Sigmoid colon (tissue), 7 donors: Measurements from ENCODE around the gene MUC5B. TPM values are rescaled to one million over a fixed set of nuclear protein-coding genes. Genes with fewer than 3 reads are reported as not detected.

Source experiments
- DNase-seq: peaks from one replicate; pipeline ENCODE4 v3.0.0-alpha.2; 2019
- H3K27ac ChIP-seq, 4 donors: fragments of 200-600 bp; sonication (generic); one replicate each; pipeline ENCODE4 v1.5.1; 2016 to 2019; ENCODE audit warnings: mild to moderate bottlenecking in 1 of 4
- H3K27me3 ChIP-seq, 3 donors: fragments of 200-600 bp; sonication (generic); one replicate each; pipeline ENCODE4 v1.5.1; 2019; ENCODE audit warnings: mild to moderate bottlenecking in 1 of 3
- H3K36me3 ChIP-seq, 4 donors: fragments of 200-600 bp; sonication (generic); one replicate each; pipeline ENCODE4 v1.5.1; 2016 to 2019
- H3K4me1 ChIP-seq, 4 donors: fragments of 200-600 bp; sonication (generic); one replicate each; pipeline ENCODE4 v1.5.1; 2017 to 2019
- H3K4me3 ChIP-seq, 4 donors: fragments of 200-600 bp; sonication (generic); one replicate each; pipeline ENCODE4 v1.5.1; 2017 to 2019; ENCODE audit warnings: mild to moderate bottlenecking in 2 of 4, moderate library complexity in 1 of 4
- H3K9me3 ChIP-seq, 4 donors: fragments of 200-600 bp in 3 of 4; sonication (generic) in 3 of 4; one replicate each; pipeline versions ENCODE4 v1.5.1 to v1.6.1; 2013 to 2019
- CTCF ChIP-seq, 4 experiments: fragments of 450-650 bp in 3 of 4; fragments of 200-600 bp in 1 of 4; IDR thresholded peaks; one replicate each; pipeline ENCODE4 v1.5.1; 2016 to 2019; ENCODE audit warnings: antibody characterized with exemption in 4 of 4, mild to moderate bottlenecking in 3 of 4, moderate library complexity in 2 of 4
- EP300 ChIP-seq, 4 donors: sonication (generic); formaldehyde crosslinking; IDR thresholded peaks; one replicate each; pipeline ENCODE4 v1.6.1; 2017; ENCODE audit warnings: antibody characterized with exemption in 4 of 4
- POLR2A ChIP-seq, 2 donors: fragments of 450-650 bp; IDR thresholded peaks; one replicate each; pipeline ENCODE4 v1.6.1; 2016; ENCODE audit warnings: antibody characterized with exemption in 2 of 2, mild to moderate bottlenecking in 2 of 2, moderate library complexity in 2 of 2
- POLR2AphosphoS5 ChIP-seq, 4 donors: sonication (generic); formaldehyde crosslinking; IDR thresholded peaks; one replicate each; pipeline ENCODE4 v1.6.1; 2017; ENCODE audit warnings: antibody characterized with exemption in 4 of 4
- WGBS, 2 donors: extraction: QIAGEN DNeasy Blood & Tissue Kit; methylation state at CpG; one replicate each; pipeline ENCODE4 v1.1.7; 2013; 5-methylcytosine and 5-hydroxymethylcytosine counted together
- intact Hi-C: fragments of 100-400 bp; cut with DNase I; formaldehyde crosslinking; loops from one replicate; pipeline ENCODE4 v1.15.1; 2023
- polyA plus RNA-seq, 3 donors: library from polyadenylated mRNA; stranded (reverse); fragments of 200-250 nt; gene quantifications; one replicate each; pipeline ENCODE4 v1.2.3, GENCODE V29; 2013
- total RNA-seq, 4 donors: library from RNA; depleted of rRNA; stranded (reverse); fragments of >200 nt; gene quantifications; one replicate each; pipeline ENCODE4 v1.1.0, GENCODE V29; 2016
- donor health status: healthy with polysubstance abuse.
- donor health status: Bipolar disorder and iron deficiency.
- donor health status: healthy.

The MUC5B gene
- total and polyA plus RNA-seq, 7 donors, result 0.83 to 131 (median 2.8) TPM; not detected in 3

GRCh38 chr11:1260023-1260501 is 37.2 kb downstream of the MUC5B start:
- Histone ChIP-seq H3K27ac (no peak overlapping the region), H3K27me3 (no peaks in the 10 kb centered on the region), H3K36me3 (no peaks in the 10 kb centered on the region), H3K4me3 (no peak overlapping the region), H3K4me1 (peaks cover 0 to 17% (median 15%) of the 10 kb centered on the region in 4 donors), H3K9me3 (no peaks in the 10 kb centered on the region)
- intact Hi-C loops, result loop anchor here (5.0 kb wide), 2 partner anchors 52 to 77 kb away; no protein-coding TSS in a partner anchor
- WGBS, 2 donors, result 50 to 65% methylated on average over 10 of the region's 10 CpGs
- no peak for DNase-seq
- TF ChIP-seq EP300 (IDR thresholded peaks at IDR 0.05) (no peak), CTCF (IDR thresholded peaks at IDR 0.05) (no peak), POLR2A (IDR thresholded peaks at IDR 0.05) (no peak), POLR2AphosphoS5 (IDR thresholded peaks at IDR 0.05) (no peak)

GRCh38 chr11:1260620-1261019 is 37.8 kb downstream of the MUC5B start:
- 86 to 91% methylated on average over 17 of the region's 17 CpGs for WGBS, 2 donors
- TF ChIP-seq POLR2A (IDR thresholded peaks at IDR 0.05), result no peak
- no peak for TF ChIP-seq POLR2AphosphoS5 (IDR thresholded peaks at IDR 0.05)
- TF ChIP-seq CTCF (IDR thresholded peaks at IDR 0.05), result no peak
- no peak for TF ChIP-seq EP300 (IDR thresholded peaks at IDR 0.05)
- no peaks in the 10 kb centered on the region for H3K36me3 ChIP-seq
- H3K4me1 ChIP-seq, result peaks cover 0 to 17% (median 15%) of the 10 kb centered on the region in 4 donors
- no peak overlapping the region for H3K27ac ChIP-seq
- no peaks in the 10 kb centered on the region for H3K27me3 ChIP-seq
- intact Hi-C loops, result loop anchor here (5.0 kb wide), 2 partner anchors 52 to 77 kb away; no protein-coding TSS in a partner anchor
- H3K9me3 ChIP-seq, result no peaks in the 10 kb centered on the region
- DNase-seq, result no peak
- H3K4me3 ChIP-seq, result no peak overlapping the region

GRCh38 chr11:1261241-1262071 is 38.6 kb downstream of the MUC5B start:
- 74 to 88% methylated on average over 39 of the region's 39 CpGs for WGBS, 2 donors
- TF ChIP-seq EP300 (IDR thresholded peaks at IDR 0.05) (no peak), POLR2AphosphoS5 (IDR thresholded peaks at IDR 0.05) (no peak), CTCF (IDR thresholded peaks at IDR 0.05) (no peak), POLR2A (IDR thresholded peaks at IDR 0.05) (no peak)
- no peaks in the 10 kb centered on the region for H3K9me3 ChIP-seq
- DNase-seq, result no peak
- no peaks in the 10 kb centered on the region for H3K36me3 ChIP-seq
- H3K4me1 ChIP-seq, result peaks cover 0 to 17% (median 15%) of the 10 kb centered on the region in 4 donors
- H3K27me3 ChIP-seq, result no peaks in the 10 kb centered on the region
- intact Hi-C loops, result loop anchor here (2.0 to 5.0 kb wide), 3 partner anchors 51 to 121 kb away; no protein-coding TSS in a partner anchor
- peak overlapping the region in 1 of 4 donors; percentile 71 for H3K27ac ChIP-seq
- peak overlapping the region in 2 of 4 donors; percentile 45 to 50 for H3K4me3 ChIP-seq

GRCh38 chr11:1262172-1263006 is 39.5 kb downstream of the MUC5B start:
- Histone ChIP-seq H3K4me3 (peak overlapping the region; percentile 30 to 50 (median 46)), H3K36me3 (no peaks in the 10 kb centered on the region), H3K4me1 (peaks cover 0 to 17% (median 15%) of the 10 kb centered on the region in 4 donors), H3K9me3 (no peaks in the 10 kb centered on the region), H3K27ac (peak overlapping the region; percentile 65 to 74 (median 72)), H3K27me3 (no peaks in the 10 kb centered on the region)
- intact Hi-C loops, result loop anchor here (2.0 to 5.0 kb wide), 3 partner anchors 50 to 120 kb away; no protein-coding TSS in a partner anchor
- peak; percentile 97 for DNase-seq
- no peak for TF ChIP-seq CTCF (IDR thresholded peaks at IDR 0.05)
- TF ChIP-seq POLR2A (IDR thresholded peaks at IDR 0.05), result peak in 1 of 2 donors; percentile 65
- TF ChIP-seq POLR2AphosphoS5 (IDR thresholded peaks at IDR 0.05), result peak; percentile 48 to 78 (median 64)
- WGBS, 2 donors, result 7 to 12% methylated on average over 31 of the region's 31 CpGs
